GM13976 (cell line): ENCODE measurements around the gene KRT80.

Source experiments
- DNase-seq: peaks from one replicate; pipeline ENCODE4 v3.0.0; 2012; ENCODE audit warnings: low spot score
- in situ Hi-C: fragments of 300-500 bp; cut with MboI; formaldehyde crosslinking; loops from one replicate; pipeline ENCODE4 v1.12.0; 2022; ENCODE audit warnings: low sequenced_read_pairs, mixed read lengths, inconsistent platforms; ENCODE audit not compliant: unreplicated experiment
- TF ChIP-seq, protein P1 (sequence below): IDR thresholded peaks from 2 replicates; pipeline ENCODE4 v1.5.1; 2012; ENCODE audit warnings: borderline replicate concordance, mild to moderate bottlenecking; ENCODE audit not compliant: insufficient read depth; ENCODE audit errors: extremely low read depth, missing control alignments, control extremely low read depth

The KRT80 gene

GRCh38 chr12:52137746-52138145 lies 54.1 kb downstream of the KRT80 start:
- in situ Hi-C loops, result no loop called here
- TF ChIP-seq, protein P1, sequence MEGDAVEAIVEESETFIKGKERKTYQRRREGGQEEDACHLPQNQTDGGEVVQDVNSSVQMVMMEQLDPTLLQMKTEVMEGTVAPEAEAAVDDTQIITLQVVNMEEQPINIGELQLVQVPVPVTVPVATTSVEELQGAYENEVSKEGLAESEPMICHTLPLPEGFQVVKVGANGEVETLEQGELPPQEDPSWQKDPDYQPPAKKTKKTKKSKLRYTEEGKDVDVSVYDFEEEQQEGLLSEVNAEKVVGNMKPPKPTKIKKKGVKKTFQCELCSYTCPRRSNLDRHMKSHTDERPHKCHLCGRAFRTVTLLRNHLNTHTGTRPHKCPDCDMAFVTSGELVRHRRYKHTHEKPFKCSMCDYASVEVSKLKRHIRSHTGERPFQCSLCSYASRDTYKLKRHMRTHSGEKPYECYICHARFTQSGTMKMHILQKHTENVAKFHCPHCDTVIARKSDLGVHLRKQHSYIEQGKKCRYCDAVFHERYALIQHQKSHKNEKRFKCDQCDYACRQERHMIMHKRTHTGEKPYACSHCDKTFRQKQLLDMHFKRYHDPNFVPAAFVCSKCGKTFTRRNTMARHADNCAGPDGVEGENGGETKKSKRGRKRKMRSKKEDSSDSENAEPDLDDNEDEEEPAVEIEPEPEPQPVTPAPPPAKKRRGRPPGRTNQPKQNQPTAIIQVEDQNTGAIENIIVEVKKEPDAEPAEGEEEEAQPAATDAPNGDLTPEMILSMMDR, result no peak
- DNase-seq, result no peak

DNA sequence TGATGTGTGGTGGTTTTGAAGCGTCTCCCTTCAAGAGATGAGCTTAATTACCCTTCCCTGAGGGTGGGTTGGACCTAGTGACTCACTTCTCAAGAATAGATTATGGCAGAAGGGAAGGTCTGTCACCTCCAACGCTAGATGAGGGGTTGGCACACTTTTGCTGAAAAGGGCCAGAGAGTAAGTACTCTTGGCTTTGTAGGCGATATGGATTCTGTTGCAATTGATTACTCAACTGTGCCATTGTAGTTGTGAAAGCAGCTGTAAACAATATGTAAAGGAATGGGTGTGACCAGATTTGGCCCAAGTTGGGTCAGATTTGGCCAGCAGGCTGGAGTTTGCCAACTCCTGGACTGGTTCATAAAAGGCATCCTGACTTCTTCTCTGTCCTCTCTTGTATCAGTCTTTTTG lies 59.1 kb downstream of the KRT80 start:
- in situ Hi-C loops, result no loop called here
- DNase-seq, result no peak
- TF ChIP-seq, protein P1, result no peak

DNA sequence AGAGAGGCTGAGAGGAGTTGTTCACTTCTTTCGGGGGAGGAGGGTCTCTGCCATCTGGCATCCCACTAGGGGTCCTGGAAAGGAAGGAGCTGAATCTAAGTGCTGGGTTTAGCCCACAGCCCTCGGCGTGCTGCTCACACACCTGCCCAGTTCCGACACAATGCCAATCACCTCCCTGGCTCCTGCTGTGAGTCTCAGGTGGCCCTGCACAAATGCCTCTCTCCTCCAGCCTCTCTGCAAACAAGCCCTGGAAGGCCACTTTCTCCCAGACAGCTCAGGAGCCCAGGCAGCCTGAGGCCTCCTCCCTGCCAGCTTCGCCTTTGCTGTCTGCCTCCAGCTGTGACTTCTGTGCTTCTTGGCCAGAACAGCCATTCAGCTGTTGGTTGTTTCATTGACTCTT lies 61.1 kb downstream of the KRT80 start:
- DNase-seq, result peak; percentile 15
- in situ Hi-C loops, result no loop called here

GRCh38 chr12:52127683-52128450 lies 63.9 kb downstream of the KRT80 start:
- DNase-seq, result peak; percentile 2
- TF ChIP-seq, protein P1, result no peak
- in situ Hi-C loops, result no loop called here

More for the DNA sequence above, 61.1 kb downstream of the KRT80 start:
- TF ChIP-seq, protein P1, result no peak

GRCh38 chr12:52126605-52127578 lies 64.9 kb downstream of the KRT80 start:
- TF ChIP-seq, protein P1, result no peak
- in situ Hi-C loops, result no loop called here
- DNase-seq, result peak; percentile 4

DNA sequence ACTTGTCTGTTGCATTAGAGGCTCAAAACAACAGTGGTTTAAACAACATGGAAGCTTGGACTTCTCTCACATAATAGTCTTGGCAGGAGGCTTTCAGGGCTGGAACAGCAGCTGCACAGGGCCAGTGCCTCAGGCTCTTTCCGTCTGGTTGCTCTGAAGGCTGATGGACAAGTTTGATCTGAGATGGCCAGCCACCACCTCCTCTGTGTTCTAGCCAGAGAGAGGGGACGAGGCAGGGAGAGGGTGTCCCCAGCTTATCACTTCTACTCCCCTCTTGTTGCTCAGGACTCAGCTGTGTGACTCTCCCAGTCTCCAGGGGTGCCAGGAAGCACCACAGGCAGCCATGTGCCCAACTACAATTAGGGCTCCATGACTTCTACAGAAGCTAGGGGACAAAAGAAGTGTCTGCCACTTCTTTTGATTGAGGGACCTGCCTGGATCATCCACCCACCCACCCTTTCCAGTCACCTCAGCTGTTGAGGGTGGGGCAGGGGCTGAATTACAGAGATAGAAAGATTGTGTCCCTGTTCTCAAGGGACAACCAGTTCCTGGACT lies 65.7 kb downstream of the KRT80 start:
- DNase-seq, result peak; percentile 10
- TF ChIP-seq, protein P1, result no peak
- in situ Hi-C loops, result no loop called here
